HG02759 (cell line): Measurements from ENCODE around the gene ACAA1.
"Not testable (repeated sequence)": the region's sequence is repeated elsewhere in the genome, so short reads cannot be mapped to it uniquely, and the experiment has no call there.

ENCODE experiments used
- ATAC-seq: cut with Tn5 transposase; IDR thresholded peaks from one replicate; pipeline ENCODE4 v1.9.1; 2021; ENCODE audit warnings: mild to moderate bottlenecking, moderate library complexity; ENCODE audit not compliant: unreplicated experiment

The ACAA1 gene

DNA sequence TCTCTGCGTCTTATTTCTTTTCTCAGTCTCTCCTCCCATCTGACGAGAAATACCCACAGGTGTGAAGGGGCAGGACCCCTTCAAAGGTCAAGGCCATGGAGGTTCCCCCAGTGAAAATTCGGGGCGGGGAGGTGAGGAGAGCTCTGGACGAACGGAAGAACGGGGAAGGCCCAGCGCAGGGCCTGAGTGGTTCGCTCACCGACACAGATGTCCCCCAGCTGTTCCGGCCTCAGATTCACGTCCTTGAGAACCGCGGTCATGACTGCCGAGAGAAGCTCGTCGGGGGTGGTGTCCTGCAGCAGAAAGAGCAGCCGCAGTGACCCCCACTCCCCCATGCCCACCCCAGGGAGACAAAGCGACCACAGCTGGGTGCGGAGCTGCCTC, 542 bp downstream of the ACAA1 start:
- no peak for ATAC-seq

GRCh38 chr3:38135621-38136277, 1.2 kb downstream of the ACAA1 start:
- ATAC-seq, result not testable (repeated sequence)

DNA sequence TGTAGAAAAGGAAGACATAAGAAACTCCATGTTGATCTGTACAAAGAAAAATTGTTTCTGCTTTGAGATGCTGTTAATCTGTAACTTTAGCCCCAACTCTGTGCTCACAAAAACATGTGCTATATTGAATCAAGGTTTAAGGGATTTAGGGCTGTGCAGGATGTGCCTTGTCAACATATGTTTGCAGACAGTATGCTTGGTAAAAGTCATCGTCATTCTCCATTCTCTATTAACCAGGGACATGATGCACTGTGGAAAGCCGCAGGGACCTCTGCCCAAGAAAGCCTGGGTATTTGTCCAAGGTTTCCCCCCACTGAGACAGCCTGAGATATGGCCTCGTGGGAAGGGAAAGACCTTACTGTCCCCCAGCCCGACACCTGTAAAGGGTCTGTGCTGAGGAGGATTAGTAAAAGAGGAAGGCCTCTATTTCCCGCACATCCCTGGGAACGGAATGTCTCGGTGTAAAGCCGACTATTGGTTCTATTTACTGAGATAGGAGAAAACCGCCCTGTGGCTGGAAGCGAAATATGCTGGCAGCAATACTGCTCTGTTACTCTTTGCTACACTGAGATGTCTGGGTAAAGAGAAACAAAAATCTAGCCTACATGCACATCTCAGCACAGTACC, 2.3 kb downstream of the ACAA1 start:
- not testable (repeated sequence) for ATAC-seq

DNA sequence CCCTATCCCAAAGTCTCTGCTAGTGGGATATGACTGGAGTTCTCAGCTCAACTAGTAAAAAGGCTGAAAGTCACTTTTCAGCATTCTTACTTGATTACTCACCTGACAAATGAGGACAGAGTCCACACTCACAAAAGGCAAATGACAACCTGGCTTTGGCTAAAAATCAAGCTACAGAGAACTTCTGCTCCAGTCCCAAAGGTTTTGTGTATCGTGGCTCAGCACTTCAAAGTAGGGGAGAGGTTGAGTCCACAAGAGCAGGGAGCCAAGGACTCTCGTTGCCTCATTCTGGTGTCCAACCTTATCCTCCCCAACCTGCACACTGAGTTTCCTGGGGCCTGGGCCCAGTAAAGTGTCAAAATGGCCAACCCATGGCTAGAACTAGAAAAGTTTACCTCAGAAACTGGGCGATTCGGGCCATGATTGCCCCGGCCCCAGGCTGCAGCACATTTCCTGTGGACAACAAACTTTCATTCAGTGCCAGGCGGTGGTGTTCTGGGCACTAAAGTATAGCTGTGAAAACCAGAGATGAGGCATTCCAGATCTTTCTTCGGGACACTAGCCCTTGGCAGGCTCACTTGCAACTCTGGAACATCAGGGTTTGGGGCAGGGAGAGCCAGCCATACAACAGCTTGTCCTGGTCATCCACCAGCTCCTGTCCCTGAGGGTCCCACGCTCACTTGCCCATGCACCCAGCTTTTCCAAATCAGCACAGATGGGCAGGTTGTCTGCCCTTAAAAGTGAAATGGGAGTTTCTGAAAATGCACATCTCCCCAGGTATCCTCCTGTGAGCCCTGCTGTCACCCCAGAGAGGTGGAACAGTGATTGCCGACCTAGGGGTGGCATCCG, 3.1 kb downstream of the ACAA1 start:
- ATAC-seq, result no peak

DNA sequence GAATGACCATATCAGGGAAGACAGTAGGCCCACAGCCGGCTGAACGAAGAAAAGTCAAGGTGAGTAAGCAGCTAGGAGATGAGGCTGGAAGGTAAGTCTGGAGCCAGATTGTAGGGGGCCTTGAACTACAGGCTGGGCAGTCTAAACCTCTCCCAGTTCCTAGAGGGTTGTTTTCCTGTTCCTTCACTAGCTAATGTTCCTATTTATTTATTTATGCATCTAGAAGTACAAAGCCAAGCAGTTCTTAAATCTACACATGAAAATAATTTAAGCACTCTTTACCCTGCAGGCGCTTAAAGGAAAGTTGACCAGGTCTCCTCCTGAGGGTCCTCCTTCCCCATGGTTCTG, 3.7 kb downstream of the ACAA1 start:
- ATAC-seq, result no peak

DNA sequence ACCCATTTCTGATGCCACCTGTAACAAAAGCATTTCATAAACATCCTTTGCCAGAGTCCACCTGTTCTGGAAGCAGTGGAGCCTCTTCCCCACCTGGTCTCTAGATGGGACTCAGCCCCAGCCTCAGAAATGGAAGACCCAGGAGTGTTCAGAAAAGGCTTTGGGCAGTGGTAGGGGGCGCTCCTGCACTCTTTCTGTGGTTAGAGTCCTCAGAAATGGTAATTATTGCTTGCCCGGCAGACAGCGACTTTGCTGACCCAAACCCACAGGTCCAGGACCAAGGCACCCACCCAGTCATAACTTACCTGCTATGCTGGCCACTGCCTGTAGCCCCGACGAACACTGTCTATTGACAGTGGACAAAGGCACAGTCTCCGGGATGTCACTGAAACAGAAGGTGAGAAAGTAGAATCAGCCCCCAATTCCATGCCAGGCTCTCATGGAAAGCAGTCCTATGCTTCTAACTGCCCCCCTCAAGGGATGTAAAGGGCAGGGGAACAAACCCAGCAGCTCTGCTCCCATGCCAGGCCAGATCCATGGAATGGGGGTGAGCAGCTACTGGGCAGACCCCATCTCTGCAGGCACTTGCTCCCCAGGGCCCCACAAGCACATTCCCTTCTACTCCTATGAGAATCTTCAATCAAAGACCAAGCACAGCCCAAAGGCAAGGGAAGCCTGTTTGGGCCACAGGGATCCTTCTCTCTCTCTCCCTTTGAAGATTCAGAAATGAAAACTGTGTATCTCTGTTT, 5.1 kb downstream of the ACAA1 start:
- ATAC-seq, result no peak

DNA sequence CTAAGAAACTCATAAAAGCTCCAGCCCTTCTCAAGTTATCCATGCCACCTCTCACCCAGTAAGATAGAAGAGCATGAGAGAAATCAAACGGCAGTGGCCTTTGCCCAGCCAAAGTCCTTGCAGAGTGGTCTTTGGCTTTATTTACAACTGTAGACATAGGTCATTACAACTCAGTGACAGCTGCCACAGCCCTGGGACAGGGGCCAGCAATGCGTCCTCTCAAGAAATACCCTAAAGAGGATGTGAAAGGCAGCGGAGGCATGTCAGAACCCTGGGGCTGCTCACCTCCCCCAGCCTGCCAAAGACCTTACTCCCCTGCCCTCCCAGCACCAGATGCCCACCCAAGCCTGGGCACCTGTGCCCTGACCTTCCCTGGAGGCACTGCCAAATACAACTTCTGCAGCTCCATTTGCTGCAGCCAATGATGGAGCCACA, 6.3 kb downstream of the ACAA1 start:
- ATAC-seq, result no peak

DNA sequence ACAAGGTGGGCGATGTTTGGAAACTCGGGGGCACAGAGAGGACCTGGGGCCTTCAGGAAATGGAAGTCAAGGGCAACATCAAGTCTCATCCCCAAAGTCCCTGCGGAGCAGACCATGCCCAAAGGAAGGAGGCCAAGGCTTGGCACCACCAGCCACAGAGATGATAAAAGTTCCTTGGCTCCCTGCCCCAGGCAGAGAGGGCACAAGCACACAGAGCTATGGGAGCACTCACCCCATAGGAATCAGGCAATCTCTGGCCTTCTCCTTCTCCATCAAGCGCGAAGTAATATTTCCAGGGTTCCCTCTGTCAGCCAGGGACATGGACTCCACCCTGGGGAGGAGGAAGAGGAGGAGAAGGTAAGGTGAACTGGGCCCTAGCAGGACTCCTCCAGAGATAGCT, 7.9 kb downstream of the ACAA1 start:
- ATAC-seq, result no peak

GRCh38 chr3:38128303-38128655, 8.6 kb downstream of the ACAA1 start:
- ATAC-seq, result no peak

GRCh38 chr3:38127611-38128302, 9.2 kb downstream of the ACAA1 start:
- ATAC-seq, result no peak

GRCh38 chr3:38126121-38126892, 10.6 kb downstream of the ACAA1 start:
- no peak for ATAC-seq

DNA sequence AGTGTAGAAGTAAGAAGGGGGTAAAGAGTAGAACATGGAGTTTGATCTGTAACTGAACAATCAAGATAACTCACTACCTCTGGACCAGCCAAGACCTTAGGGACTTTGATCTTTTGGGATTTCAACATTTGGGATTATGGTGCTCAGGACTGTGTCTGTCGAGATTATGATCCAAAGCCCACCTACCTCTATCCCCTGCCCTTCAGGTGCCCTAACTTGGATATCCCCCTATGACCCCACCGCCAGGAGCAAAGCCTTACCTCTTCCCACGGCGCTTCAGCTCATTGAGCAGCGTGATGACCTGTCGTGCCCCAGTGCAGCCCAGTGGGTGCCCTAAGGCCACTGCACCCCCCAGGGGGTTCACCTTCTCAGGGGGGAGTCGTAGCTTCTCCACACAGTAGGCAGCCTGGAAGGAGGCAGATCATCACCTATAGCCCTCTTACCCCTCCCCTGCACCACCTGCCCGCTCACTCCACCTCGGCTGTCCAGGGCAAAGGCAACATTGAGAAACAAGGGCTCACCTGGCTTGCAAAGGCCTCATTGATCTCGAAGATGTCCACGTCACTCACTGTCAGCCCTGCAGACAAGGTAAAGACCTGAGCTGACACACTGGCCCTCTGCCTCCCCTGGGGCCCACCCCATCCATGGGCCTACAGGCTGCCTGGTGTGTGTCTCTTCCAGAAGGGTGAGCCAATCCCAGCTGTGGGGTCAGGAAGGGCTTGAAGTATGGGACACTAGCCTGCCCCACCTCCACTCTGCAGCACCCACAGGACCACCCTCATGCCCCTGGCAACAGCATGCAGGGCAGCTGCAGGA, 11.4 kb downstream of the ACAA1 start:
- no peak for ATAC-seq

- ATAC-seq, result no peak
Measured at GRCh38 chr3:38124324-38125122, 12.4 kb downstream of the ACAA1 start.

GRCh38 chr3:38122712-38123290, 14.1 kb downstream of the ACAA1 start:
- ATAC-seq, result no peak

DNA sequence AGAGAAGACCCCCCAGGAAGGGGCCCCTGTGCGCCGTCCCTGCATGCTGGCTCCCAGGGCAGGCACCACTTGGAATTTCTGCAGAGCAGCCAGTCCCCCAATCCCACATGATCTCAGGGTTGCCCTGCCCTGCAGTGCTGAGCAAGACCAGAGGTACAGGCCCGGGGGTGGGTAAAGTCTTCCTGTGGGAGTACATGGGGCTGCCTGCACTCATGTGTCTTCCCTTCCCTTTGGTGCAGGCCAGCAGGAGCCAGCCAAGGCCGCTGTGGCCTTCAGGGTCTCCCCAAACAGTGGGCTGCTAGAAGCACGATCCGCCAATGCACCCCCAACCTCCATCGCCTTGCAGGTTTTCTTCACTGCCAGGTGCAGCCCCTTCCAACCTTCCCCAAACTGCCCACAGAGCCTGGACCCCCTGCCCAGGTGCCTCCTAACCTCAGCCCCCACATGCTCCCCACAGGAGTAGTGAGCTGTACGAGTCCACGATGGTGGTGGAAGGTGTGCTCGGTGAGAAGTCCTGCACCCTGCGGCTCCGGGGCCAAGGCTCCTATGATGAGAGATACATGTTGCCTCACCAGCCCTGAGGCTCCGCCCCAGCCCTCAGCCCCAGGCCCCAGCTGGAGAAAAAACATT, 15.0 kb downstream of the ACAA1 start:
- no peak for ATAC-seq

- no peak for ATAC-seq
Measured at GRCh38 chr3:38121451-38121831, 15.5 kb downstream of the ACAA1 start.

DNA sequence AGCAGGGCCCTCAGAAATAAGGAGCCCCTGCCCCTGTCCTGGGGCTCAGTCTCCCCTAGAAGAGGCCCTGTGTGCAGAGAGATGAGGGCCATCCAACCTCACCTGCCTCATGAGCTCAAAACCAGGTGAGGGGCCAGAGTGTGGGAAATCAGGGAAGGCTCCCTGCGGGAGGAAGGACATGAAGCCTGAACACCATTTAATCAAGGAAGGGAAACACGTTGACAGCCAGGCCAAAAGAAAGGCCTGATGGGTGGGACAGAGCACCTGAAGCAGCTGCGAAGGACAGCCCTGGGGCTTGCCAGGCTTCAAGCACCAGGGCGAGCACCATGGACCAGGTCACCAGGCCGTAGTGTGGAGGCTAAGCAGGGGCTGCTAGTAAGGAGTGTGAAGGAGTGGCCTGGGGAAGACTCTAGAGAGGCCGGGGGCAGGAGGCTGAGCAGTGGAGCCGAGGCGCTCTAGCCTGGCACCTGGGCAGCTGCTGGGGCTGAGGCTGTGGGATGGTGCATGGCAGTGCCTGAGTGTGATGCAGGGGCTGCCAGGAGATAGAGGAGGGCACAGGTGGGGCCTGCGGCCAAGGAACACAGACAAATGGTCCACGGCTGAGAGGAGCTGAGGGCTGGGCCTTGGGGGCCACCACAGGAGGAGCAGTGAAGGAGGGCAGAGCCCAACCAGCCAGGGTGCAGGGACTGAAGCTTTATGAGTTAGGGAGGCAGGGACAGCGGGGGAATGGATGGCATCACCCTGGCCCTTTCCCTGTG, 16.1 kb downstream of the ACAA1 start:
- no peak for ATAC-seq
